Transverse colon (tissue), 4 donors: ENCODE data around the gene RIN3. TPM values are rescaled to one million over a fixed set of nuclear protein-coding genes. Genes with fewer than 3 reads are reported as not detected.

ENCODE experiments used
- DNase-seq: peaks from one replicate; pipeline ENCODE4 v3.0.0-alpha.2; 2019
- H3K27ac ChIP-seq, 4 donors: fragments of 200-600 bp; sonication (generic); 2 replicates each; pipeline ENCODE4 v1.5.1; 2016 to 2018; ENCODE audit warnings: inconsistent platforms in 4 of 4
- H3K27me3 ChIP-seq: fragments of 200-600 bp; sonication (generic); 2 replicates; pipeline ENCODE4 v1.5.1; 2017; ENCODE audit warnings: inconsistent platforms
- H3K36me3 ChIP-seq, 4 donors: fragments of 200-600 bp; sonication (generic); 2 replicates each; pipeline ENCODE4 v1.5.1; 2017 to 2019; ENCODE audit warnings: inconsistent platforms in 4 of 4
- H3K4me1 ChIP-seq, 4 donors: fragments of 200-600 bp; sonication (generic); 2 replicates each; pipeline ENCODE4 v1.5.1; 2017 to 2020; ENCODE audit warnings: inconsistent platforms in 4 of 4
- H3K4me3 ChIP-seq, 4 donors: fragments of 200-600 bp; sonication (generic); 1 replicate in 1 of 4; 2 replicates in 3 of 4; pipeline versions ENCODE4 v1.5.1 to v1.6.1; 2017 to 2019; ENCODE audit warnings: inconsistent platforms in 4 of 4
- H3K9me3 ChIP-seq, 2 donors: fragments of 200-600 bp; sonication (generic); 2 replicates each; pipeline ENCODE4 v1.5.1; 2017 to 2019; ENCODE audit warnings: inconsistent platforms in 2 of 2
- EP300 ChIP-seq: sonication (generic); formaldehyde crosslinking; IDR thresholded peaks from one replicate; pipeline ENCODE4 v1.6.1; 2017; ENCODE audit warnings: antibody characterized with exemption, low read depth
- POLR2A ChIP-seq: fragments of 450-650 bp; IDR thresholded peaks from one replicate; pipeline ENCODE4 v1.6.1; 2016; ENCODE audit warnings: antibody characterized with exemption, mild to moderate bottlenecking, moderate library complexity
- POLR2AphosphoS5 ChIP-seq, 3 donors: sonication (generic); formaldehyde crosslinking; IDR thresholded peaks; one replicate each; pipeline ENCODE4 v1.6.1; 2016; ENCODE audit warnings: antibody characterized with exemption in 3 of 3
- WGBS, 2 donors: methylation state at CpG; one replicate each; pipeline ENCODE4 v1.1.5; 2018; ENCODE audit warnings: low coverage in 1 of 2; 5-methylcytosine and 5-hydroxymethylcytosine counted together
- in situ Hi-C, 4 donors: fragments of 200-750 bp; cut with MboI; loops; one replicate each; pipeline versions ENCODE4 v1.15.0 to v1.15.1; 2017; ENCODE audit warnings: low sequenced_read_pairs in 3 of 4, low pct_ligation_motif_present in 1 of 4, low pct_unique_long_range_greater_than_20kb in 1 of 4
- intact Hi-C: fragments of 100-400 bp; cut with DNase I; formaldehyde crosslinking; loops from one replicate; pipeline ENCODE4 v1.15.1; 2023; ENCODE audit warnings: low total_unique reads
- total RNA-seq, 4 donors: library from RNA; depleted of rRNA; stranded (reverse); fragments of >200 nt; gene quantifications; one replicate each; pipeline ENCODE4 v1.1.0, GENCODE V29; 2016
- TF ChIP-seq, protein P1 (sequence below), 5 experiments: fragments of 200-600 bp in 3 of 5; fragments of 450-650 bp in 2 of 5; sonication (generic) in 3 of 5; IDR thresholded peaks; 1 replicate in 2 of 5; 2 replicates in 3 of 5; pipeline ENCODE4 v1.5.1; 2016 to 2017; ENCODE audit warnings: antibody characterized with exemption in 5 of 5, inconsistent platforms in 3 of 5, mild to moderate bottlenecking in 2 of 5, moderate library complexity in 1 of 5

RIN3 gene
- total RNA-seq, 4 donors from 2014 or later = 16.2 to 24.3 (median 20.7) TPM

DNA sequence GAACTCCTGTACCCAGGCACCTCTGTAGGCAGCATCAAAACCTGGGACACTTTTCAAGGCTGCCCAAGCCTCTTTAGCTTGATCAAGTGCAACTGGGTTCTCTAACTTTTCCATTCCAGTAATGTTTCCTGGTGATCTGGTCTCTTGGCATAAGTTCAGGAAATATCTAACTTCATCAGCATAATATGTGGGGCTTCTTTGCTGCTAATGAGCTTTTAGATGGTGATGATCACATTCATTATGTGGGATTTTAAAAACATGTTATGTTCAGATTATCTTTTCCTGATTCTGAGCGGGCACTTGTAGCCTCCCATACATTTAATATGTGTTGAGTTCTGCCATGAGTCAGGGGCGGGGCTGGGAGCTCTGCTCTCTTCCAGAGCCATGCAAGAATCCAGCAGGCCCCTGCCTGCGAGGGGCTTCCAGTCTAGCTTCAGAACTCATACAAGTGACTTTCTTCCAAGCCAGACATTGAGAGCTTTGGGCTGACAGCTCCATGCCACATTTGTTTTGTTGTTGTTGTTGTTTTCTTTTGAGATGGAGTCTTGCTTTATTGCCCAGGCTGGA, 39.5 kb upstream of the RIN3 start:
- Histone ChIP-seq H3K4me3 (no peak overlapping the region), H3K27ac (no peak overlapping the region), H3K27me3 (no peaks in the 10 kb centered on the region), H3K9me3 (no peaks in the 10 kb centered on the region), H3K36me3 (no peaks in the 10 kb centered on the region), H3K4me1 (peaks cover 0 to 9% (median 0%) of the 10 kb centered on the region in 4 donors)
- intact Hi-C loops = no loop called here
- in situ Hi-C loops = loop anchor here in 1 of 4 donors (25.0 kb wide), 1 partner anchor 337 kb away; no protein-coding TSS in a partner anchor
- no peak for DNase-seq
- WGBS, 2 donors = 84 to 100% methylated on average over 2 to 3 of the region's 3 CpGs
- TF ChIP-seq EP300 = no peak
- TF ChIP-seq, protein P1, sequence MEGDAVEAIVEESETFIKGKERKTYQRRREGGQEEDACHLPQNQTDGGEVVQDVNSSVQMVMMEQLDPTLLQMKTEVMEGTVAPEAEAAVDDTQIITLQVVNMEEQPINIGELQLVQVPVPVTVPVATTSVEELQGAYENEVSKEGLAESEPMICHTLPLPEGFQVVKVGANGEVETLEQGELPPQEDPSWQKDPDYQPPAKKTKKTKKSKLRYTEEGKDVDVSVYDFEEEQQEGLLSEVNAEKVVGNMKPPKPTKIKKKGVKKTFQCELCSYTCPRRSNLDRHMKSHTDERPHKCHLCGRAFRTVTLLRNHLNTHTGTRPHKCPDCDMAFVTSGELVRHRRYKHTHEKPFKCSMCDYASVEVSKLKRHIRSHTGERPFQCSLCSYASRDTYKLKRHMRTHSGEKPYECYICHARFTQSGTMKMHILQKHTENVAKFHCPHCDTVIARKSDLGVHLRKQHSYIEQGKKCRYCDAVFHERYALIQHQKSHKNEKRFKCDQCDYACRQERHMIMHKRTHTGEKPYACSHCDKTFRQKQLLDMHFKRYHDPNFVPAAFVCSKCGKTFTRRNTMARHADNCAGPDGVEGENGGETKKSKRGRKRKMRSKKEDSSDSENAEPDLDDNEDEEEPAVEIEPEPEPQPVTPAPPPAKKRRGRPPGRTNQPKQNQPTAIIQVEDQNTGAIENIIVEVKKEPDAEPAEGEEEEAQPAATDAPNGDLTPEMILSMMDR (IDR thresholded peaks at IDR 0.05) = no peak
- TF ChIP-seq POLR2A = no peak
- no peak for TF ChIP-seq POLR2AphosphoS5 (IDR thresholded peaks at IDR 0.05)

DNA sequence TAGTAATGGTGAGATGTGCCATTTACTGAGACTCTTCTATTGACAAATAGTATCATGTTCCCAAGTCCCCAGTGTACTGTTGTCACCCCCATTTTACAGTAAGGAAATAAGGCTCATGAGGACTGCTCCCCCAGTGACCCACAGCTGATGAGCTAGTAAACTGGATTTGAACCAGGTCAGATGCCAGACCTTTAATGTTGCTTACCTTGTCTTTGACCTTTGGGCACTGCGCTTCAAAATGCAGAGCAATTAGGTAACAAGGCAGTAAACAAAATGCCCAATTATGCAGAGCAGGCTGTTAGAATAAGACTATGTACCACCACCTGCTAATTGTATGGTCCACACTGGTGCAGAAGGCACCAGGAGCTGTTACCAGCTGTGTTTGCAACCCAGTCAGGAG, 38.5 kb upstream of the RIN3 start:
- Histone ChIP-seq H3K9me3 (no peaks in the 10 kb centered on the region), H3K36me3 (no peaks in the 10 kb centered on the region), H3K4me1 (peaks cover 0 to 9% (median 0%) of the 10 kb centered on the region in 4 donors), H3K27ac (no peak overlapping the region), H3K27me3 (no peaks in the 10 kb centered on the region), H3K4me3 (no peak overlapping the region)
- in situ Hi-C loops (no loop called here), intact Hi-C loops (no loop called here)
- DNase-seq = no peak
- TF ChIP-seq POLR2AphosphoS5 (IDR thresholded peaks at IDR 0.05) (no peak), POLR2A (no peak), EP300 (no peak)
- TF ChIP-seq, protein P1 (IDR thresholded peaks at IDR 0.05) = no peak
- 100% methylated on average over 1 of the region's 1 CpG for WGBS, 2 donors

GRCh38 chr14:92475451-92476187, 38.0 kb upstream of the RIN3 start:
- in situ Hi-C loops (no loop called here), intact Hi-C loops (no loop called here)
- H3K27me3 ChIP-seq = no peaks in the 10 kb centered on the region
- H3K9me3 ChIP-seq = no peaks in the 10 kb centered on the region
- TF ChIP-seq, protein P1 (IDR thresholded peaks at IDR 0.05) = no peak
- TF ChIP-seq POLR2AphosphoS5 (IDR thresholded peaks at IDR 0.05) (no peak), POLR2A (no peak), EP300 (no peak)
- peaks cover 0 to 9% (median 0%) of the 10 kb centered on the region in 4 donors for H3K4me1 ChIP-seq
- 79 to 80% methylated on average over 12 to 14 of the region's 14 CpGs for WGBS, 2 donors
- H3K27ac ChIP-seq = peak overlapping the region in 1 of 4 donors; percentile 17
- peak; percentile 30 for DNase-seq
- no peaks in the 10 kb centered on the region for H3K36me3 ChIP-seq
- no peak overlapping the region for H3K4me3 ChIP-seq

DNA sequence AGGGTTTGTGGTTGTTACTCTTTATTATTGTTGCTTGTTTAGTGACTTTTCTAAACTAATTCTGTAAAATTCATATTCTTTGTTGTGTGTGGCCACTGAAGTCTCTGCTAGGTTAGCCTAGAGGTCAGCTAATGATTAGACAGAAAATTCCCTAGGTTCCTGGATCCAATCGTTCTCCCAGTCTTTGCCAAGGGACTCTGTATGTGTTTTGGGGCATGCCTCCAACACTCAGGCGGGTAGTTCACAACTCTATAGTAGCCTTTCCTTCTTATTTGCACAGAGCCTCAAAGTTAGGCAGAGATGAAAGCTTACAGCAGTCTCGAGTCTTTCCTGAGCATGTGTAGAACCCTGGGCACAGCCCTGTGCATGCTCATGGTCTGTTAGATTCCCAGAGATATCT, 32.7 kb upstream of the RIN3 start:
- WGBS, 2 donors = 79 to 100% methylated on average over 1 to 3 of the region's 3 CpGs
- Histone ChIP-seq H3K27me3 (no peaks in the 10 kb centered on the region), H3K9me3 (no peaks in the 10 kb centered on the region), H3K4me3 (no peak overlapping the region), H3K4me1 (peaks cover 0 to 7% (median 0%) of the 10 kb centered on the region in 4 donors), H3K27ac (no peak overlapping the region), H3K36me3 (no peaks in the 10 kb centered on the region)
- DNase-seq = peak; percentile 4
- in situ Hi-C loops (no loop called here), intact Hi-C loops (no loop called here)
- TF ChIP-seq POLR2AphosphoS5 (IDR thresholded peaks at IDR 0.05) (no peak), EP300 (no peak)
- TF ChIP-seq, protein P1 (IDR thresholded peaks at IDR 0.05) = no peak
